ENCODE measurements around the gene CEP104. TPM values are rescaled to one million over a fixed set of nuclear protein-coding genes. Genes with fewer than 3 reads are reported as not detected.

The CEP104 gene
- total RNA-seq, 1 experiment from 2014 or later: 47.7 TPM

DNA sequence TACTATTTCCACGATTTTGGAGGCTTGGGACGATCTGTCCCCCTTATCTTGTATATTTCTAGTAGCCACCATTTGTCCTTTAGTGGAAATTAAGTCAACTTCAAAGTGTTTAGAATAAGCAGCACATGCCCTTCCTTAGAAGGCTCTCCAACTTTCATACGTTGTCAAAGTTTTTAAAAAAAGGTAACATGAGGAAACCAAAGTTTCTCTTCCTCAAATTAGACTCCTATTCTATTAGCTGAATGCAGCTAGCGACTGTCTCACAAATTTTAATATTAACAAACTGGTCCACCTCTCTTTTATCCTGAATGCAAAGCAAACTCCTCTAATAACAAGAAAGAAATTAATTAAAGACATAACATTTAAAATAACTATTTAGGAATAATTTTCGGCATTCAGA, 36.2 kb upstream of the CEP104 start:
- peaks cover 43% of the 10 kb centered on the region for H4K20me1 ChIP-seq (ENCODE audit: insufficient read depth)
- CTCF ChIA-PET: no interaction called here
- H3K4me3 ChIP-seq: no peak overlapping the region
- H3K27ac ChIP-seq: no peak overlapping the region
- H3K4me1 ChIP-seq (replicated peaks; ENCODE audit: insufficient read depth): 0 out of 2 replicates have a peak, but pooled peaks cover 4% of the 10 kb centered on the region
- no peak for DNase-seq
- no peaks in the 10 kb centered on the region for H3K27me3 ChIP-seq (ENCODE audit: insufficient read depth, low read depth)
- H3K9me2 ChIP-seq (ENCODE audit: insufficient read depth): no peaks in the 10 kb centered on the region
- H2AFZ ChIP-seq: no peak overlapping the region
- no TSS peak for BruUV-seq (replicated peaks)
- peaks cover 6% of the 10 kb centered on the region; the same call in 1 of the 2 replicates for H3F3A ChIP-seq (ENCODE audit: insufficient read depth, low read depth)
- no peak overlapping the region for H3K4me2 ChIP-seq
- H3K79me2 ChIP-seq (ENCODE audit: low read depth): peaks cover 44% of the 10 kb centered on the region
- POLR2A ChIA-PET (ENCODE audit: unreplicated experiment): no interaction called here
- no peaks in the 10 kb centered on the region for H3K9me3 ChIP-seq (ENCODE audit: insufficient read depth, low read depth)
- intact Hi-C loops (cut with micrococcal nuclease; ENCODE audit: unreplicated experiment): no loop called here
- TF ChIP-seq EZH2 (IDR thresholded peaks at IDR 0.05; ENCODE audit: low read depth) (no peak), CTCF (conservative IDR thresholded peaks at IDR 0.05) (no peak)
- peaks cover 9% of the 10 kb centered on the region for H3K36me3 ChIP-seq (ENCODE audit: low read depth)

DNA sequence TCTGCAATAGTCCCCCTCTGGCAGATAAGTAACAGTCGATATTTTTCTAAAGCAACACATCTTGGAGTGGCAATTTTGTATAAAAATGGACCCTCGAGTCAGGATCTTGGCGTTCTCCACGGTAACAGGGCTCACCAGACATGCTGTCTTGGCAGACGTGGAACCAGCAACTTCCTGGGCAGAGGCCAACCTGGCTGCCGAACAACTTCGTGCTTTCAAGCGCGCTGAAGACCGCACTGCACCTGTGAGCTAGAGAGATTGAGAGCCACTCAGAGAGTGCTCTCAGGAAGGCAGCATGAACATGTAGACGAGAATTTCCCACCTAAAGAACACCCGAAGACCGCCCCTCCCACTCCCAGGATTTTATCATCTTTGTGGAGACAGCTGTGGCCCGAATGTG, 35.7 kb upstream of the CEP104 start:
- Histone ChIP-seq H3F3A (ENCODE audit: insufficient read depth, low read depth) (0 out of 2 replicates have a peak, but pooled peaks cover 4% of the 10 kb centered on the region), H4K20me1 (ENCODE audit: insufficient read depth) (peaks cover 40% of the 10 kb centered on the region), H3K27ac (no peak overlapping the region), H3K4me1 (replicated peaks; ENCODE audit: insufficient read depth) (no peaks in the 10 kb centered on the region), H3K4me2 (no peak overlapping the region), H2AFZ (no peak overlapping the region), H3K4me3 (no peak overlapping the region), H3K36me3 (ENCODE audit: low read depth) (peaks cover 4% of the 10 kb centered on the region), H3K27me3 (ENCODE audit: insufficient read depth, low read depth) (no peaks in the 10 kb centered on the region), H3K79me2 (ENCODE audit: low read depth) (peaks cover 39% of the 10 kb centered on the region), H3K9me2 (ENCODE audit: insufficient read depth) (no peaks in the 10 kb centered on the region), H3K9me3 (ENCODE audit: insufficient read depth, low read depth) (no peaks in the 10 kb centered on the region)
- ChIA-PET CTCF (no interaction called here), POLR2A (ENCODE audit: unreplicated experiment) (no interaction called here)
- TF ChIP-seq CTCF (conservative IDR thresholded peaks at IDR 0.05) (no peak), EZH2 (IDR thresholded peaks at IDR 0.05; ENCODE audit: low read depth) (no peak)
- no peak for DNase-seq
- no TSS peak for BruUV-seq (replicated peaks)
- intact Hi-C loops (cut with micrococcal nuclease; ENCODE audit: unreplicated experiment): no loop called here

GRCh38 chr1:3891329-3891865, 34.4 kb upstream of the CEP104 start:
- H3K4me3 ChIP-seq: no peak overlapping the region
- no peak overlapping the region for H3K27ac ChIP-seq
- H3F3A ChIP-seq (ENCODE audit: insufficient read depth, low read depth): 0 out of 2 replicates have a peak, but pooled peaks cover 4% of the 10 kb centered on the region
- no peaks in the 10 kb centered on the region for H3K27me3 ChIP-seq (ENCODE audit: insufficient read depth, low read depth)
- H3K4me2 ChIP-seq: no peak overlapping the region
- intact Hi-C loops (cut with micrococcal nuclease; ENCODE audit: unreplicated experiment): no loop called here
- no TSS peak for BruUV-seq (replicated peaks)
- ChIA-PET POLR2A (ENCODE audit: unreplicated experiment) (no interaction called here), CTCF (no interaction called here)
- no peak for TF ChIP-seq EZH2 (IDR thresholded peaks at IDR 0.05; ENCODE audit: low read depth)
- no peak for TF ChIP-seq CTCF (conservative IDR thresholded peaks at IDR 0.05)
- no peaks in the 10 kb centered on the region for H3K9me2 ChIP-seq (ENCODE audit: insufficient read depth)
- DNase-seq: no peak
- H3K9me3 ChIP-seq (ENCODE audit: insufficient read depth, low read depth): no peaks in the 10 kb centered on the region
- H4K20me1 ChIP-seq (ENCODE audit: insufficient read depth): peaks cover 30% of the 10 kb centered on the region
- peaks cover 3% of the 10 kb centered on the region; the same call in 1 of the 2 replicates for H3K36me3 ChIP-seq (ENCODE audit: low read depth)
- H2AFZ ChIP-seq: no peak overlapping the region
- H3K79me2 ChIP-seq (ENCODE audit: low read depth): peaks cover 26% of the 10 kb centered on the region
- no peaks in the 10 kb centered on the region for H3K4me1 ChIP-seq (replicated peaks; ENCODE audit: insufficient read depth)

All from PC-9 (cell line).